Fibroblast of mammary gland (primary cell): Measurements from ENCODE around the gene HS3ST6.

Experiments used
- DNase-seq: peaks from one replicate; pipeline ENCODE4 v3.0.0-alpha.2; 2010; ENCODE audit warnings: low read depth
- H3K4me3 ChIP-seq: 2 replicates; pipeline ENCODE4 v1.5.1; 2011; ENCODE audit warnings: low read depth, mild to moderate bottlenecking, low read length, moderate library complexity; ENCODE audit not compliant: control insufficient read depth
- CTCF ChIP-seq: conservative IDR thresholded peaks from 2 replicates; pipeline ENCODE4 v1.5.1; 2011; ENCODE audit warnings: low read depth, low read length, inconsistent platforms; ENCODE audit not compliant: control insufficient read depth, insufficient read depth

Gene HS3ST6

GRCh38 chr16:1950559-1950958, 32.3 kb upstream of the HS3ST6 start:
- no peak for DNase-seq
- TF ChIP-seq CTCF: no peak
- no peak overlapping the region for H3K4me3 ChIP-seq

GRCh38 chr16:1950047-1950446, 31.8 kb upstream of the HS3ST6 start:
- no peak for DNase-seq
- no peak for TF ChIP-seq CTCF
- H3K4me3 ChIP-seq: no peak overlapping the region

DNA sequence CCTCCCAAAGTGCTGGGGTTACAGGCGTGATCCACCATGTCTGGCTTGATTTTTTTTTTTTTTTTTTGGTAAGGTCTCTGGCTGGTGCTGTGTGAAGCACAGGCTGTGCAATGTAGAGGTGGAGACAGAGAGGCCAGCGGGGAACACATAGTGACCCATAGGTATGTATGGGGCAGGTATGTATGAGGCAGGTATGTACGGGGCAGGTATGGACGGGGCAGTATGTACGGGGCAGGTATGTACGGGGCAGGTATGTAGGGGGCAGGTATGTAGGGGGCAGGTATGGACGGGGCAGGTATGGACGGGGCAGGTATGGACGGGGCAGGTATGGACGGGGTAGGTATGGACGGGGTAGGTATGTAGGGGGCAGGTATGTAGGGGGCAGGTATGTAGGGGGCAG, 31.3 kb upstream of the HS3ST6 start:
- H3K4me3 ChIP-seq: no peak overlapping the region
- TF ChIP-seq CTCF: no peak
- DNase-seq: no peak

GRCh38 chr16:1947369-1947670, 29.1 kb upstream of the HS3ST6 start:
- DNase-seq: no peak
- no peak for TF ChIP-seq CTCF
- no peak overlapping the region for H3K4me3 ChIP-seq

DNA sequence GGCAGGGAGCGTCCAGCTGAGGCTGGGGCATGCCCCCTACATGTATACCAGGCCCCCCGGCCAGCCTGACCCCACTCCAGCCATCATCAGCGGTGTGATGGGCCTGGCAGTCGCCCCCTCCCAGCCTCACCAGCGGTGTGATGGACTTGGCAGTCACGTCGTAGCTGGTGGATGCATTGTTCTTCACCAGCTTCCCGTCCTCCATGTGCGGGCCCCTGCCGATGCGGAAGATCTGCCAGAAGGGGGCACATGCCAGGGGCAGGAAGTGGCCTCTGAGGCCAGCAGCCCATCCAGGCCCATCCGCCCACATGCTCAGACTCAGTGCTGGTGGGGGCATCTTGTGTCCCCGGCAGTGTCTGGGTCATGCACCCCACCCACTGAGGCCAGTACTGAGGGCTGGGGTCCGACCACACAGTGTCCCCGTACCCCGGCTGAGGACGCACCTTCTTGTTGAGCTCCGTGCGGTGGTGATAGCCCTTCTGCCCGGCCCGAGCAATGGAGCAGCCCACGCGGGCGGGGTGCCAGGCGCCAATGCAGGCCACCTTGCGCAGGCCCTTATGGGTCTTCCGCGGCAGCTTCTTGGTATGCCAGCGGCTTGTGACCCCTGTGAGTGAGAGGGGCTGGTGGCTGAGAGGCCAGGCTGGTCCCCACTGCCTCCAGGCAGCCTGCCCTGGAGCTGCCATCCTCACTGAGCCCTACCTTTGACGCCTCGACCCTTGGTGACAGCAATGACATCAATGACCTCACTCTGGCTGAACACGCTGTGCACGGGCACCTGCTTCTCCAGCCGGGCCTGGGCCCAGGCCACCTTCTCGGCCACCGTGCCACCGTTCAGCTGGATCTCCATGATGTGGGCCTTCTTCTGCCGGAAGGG, 28.5 kb upstream of the HS3ST6 start:
- no peak for DNase-seq

DNA sequence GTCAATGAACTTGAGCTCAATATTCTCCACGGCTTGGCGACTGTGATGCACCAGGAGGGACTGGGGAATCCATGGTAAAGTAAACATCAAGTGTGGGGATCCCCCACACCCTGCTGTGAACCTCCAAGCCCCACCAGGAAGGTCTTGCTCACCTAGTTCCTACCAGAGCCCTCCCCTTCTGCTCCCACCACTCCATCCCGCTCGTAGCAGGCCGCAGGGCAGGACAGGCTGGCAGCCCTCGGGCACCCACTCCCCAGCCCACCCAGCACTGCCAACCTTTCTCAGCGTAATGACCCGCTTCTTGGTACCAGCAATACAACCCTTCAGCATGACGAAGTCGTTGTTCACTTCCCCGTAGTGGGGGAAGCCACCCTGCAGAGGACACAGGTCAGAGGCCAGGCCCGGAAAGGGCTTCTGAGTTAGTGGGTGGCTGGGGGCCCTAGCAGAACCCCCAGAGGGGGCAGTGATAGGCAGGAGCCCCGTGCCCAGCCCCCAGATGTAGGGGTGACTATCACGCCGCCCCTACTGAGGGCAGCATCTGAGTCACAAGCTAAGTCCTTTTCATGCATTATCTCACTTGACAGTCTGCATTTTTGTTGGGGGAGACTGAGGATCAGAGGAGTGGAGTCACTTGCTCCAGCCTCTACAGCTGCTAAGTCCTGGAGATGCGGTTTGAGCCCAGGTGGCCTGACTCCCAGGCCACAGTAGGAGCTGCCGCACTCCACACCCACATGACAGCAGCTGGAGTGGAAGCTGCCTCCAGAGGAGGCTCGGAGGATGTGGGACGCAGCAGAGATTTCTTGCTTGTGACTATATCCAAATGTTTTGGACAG, 27.6 kb upstream of the HS3ST6 start:
- no peak overlapping the region for H3K4me3 ChIP-seq
- no peak for TF ChIP-seq CTCF
- no peak for DNase-seq

More for the DNA sequence above, 28.5 kb upstream of the HS3ST6 start:
- TF ChIP-seq CTCF: no peak
- no peak overlapping the region for H3K4me3 ChIP-seq
